OCI-M2 (cell line): ENCODE measurements around the gene SEMA4C.
"Not testable (repeated sequence)": the region's sequence is repeated elsewhere in the genome, so short reads cannot be mapped to it uniquely, and the experiment has no call there.

ENCODE experiments used
- DNase-seq: peaks from one replicate; lab custom pipeline; 2025; ENCODE audit not compliant: unreplicated experiment; lab: John Stamatoyannopoulos, UW

The SEMA4C gene

GRCh38 chr2:96867756-96868554 lies 1.9 kb downstream of the SEMA4C start:
- no peak for DNase-seq

GRCh38 chr2:96866986-96867755 lies 2.7 kb downstream of the SEMA4C start:
- DNase-seq = no peak

GRCh38 chr2:96866586-96866985 lies 3.3 kb downstream of the SEMA4C start:
- no peak for DNase-seq

GRCh38 chr2:96866149-96866548 lies 3.7 kb downstream of the SEMA4C start:
- DNase-seq = no peak

DNA sequence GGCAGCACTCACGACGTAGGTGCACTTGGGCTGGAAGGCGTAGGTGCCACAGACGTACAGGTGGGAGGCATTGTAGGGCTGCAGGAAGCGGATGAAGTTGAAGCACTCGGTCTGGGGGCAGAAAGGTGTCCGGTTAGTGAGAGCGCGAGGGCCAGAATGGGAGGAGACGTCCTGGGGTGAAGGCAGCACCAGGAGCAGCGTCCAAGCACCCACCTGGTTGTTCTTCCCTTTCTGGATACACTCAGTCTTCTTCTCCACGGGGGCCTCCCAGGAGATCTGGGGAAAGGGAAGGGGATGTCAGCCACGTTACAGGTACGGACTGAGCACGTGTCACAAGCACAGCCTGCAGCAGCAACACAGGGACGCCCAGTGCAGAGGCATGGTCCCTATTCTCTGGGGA lies 4.2 kb downstream of the SEMA4C start:
- DNase-seq = no peak

DNA sequence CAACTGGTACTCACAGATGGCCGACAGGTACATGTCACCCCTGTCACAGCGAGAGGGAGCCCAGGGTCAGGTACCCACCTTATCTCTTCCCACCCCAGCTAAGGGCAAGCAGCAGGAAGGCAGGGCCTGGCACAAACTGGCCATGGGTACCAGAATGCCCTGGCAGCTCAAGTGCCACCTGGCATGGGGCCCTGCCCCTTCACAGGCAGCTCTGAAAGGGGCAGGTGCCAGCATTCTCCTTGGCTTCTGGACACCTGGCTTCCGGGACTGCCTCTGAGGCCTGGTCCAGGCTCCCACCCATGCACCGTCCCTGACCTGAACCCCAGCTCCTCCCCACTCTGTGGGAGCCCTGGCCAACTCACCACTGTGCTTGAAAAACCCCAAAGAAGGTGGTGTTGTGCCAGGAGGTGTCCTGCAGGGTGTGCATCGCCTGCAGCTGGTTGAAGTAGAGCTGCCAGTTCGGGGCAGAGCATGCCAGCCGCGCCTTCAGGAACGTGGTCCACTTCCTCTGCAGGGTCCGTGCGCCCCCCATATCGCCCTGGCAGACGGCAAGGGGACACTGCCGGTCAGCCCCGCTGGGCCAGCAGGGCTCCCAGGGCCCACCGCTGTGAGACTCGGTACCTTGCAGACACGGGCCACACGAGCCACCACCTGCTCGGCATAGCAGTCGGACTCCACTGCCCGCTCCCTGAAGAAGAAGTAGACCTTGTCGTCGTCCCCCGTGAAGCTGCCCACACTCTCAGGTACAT lies 5.4 kb downstream of the SEMA4C start:
- no peak for DNase-seq

- DNase-seq = no peak
Observed at GRCh38 chr2:96863575-96864342, 6.1 kb downstream of the SEMA4C start.

DNA sequence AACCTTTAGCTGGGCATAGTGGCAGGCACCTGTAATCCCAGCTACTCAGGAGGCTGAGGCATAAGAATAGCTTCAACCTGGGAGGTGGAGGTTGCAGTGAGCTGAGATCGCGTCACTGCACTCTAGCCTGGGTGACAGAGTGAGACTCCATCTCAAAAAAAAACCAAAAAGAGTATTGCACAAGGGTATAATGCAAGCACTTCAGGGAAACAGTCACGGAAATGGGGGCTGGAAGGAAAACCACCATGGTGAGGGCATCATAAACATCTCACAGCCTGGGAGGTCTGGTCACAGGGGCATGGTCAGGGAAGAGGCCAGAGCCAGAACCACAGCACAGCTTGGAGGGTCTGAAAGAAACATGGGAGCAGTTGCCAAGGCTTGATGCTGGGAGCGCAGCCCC lies 6.8 kb downstream of the SEMA4C start:
- not testable (repeated sequence) for DNase-seq

- DNase-seq = no peak
Observed at GRCh38 chr2:96861074-96861473, 8.8 kb downstream of the SEMA4C start.

DNA sequence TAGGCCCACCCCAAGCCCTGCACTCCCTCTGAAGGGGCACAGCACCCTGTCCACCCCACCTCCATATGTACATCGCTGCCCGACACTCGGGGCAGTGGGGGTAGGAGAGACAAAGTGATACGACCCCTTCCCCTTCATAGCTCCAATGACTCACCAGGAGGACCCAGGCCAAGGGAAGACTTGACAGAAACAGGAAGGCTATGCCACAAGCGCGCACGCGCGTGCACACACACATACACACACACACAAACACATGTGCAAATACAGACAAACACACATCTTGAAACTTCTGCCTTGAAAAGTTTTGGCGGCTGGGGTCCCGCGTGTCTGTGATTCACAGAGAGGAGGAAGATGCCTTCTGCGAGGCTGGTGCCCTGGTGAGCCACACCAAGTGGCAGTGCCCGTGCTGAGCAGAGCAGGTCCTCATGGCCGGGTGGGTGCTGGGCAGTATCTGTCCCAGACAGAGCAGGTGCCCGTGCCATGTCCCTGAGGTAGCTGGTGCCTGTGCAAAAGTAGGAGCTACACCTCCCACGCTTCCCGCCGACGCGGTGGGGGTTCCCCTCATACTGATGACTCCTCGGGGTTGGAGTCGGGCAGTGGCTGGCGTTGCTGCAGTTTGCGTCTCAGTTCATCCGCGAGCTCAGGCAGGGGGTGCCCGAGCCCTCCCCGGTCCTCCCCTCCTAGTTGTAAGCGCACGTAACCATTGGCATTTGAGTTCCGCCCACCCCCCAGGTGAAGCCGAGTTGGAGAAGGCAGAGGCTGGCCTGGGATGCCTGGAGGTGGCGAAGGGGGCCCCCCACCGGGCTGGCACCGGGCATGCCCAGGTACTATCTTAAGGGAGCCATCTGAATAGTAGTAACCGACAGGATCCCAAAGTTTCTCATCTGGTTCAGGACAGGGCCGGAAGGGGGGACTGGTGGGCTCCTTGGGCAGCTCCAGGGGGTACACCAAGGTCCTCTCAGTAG lies 9.5 kb downstream of the SEMA4C start:
- no peak for DNase-seq

DNA sequence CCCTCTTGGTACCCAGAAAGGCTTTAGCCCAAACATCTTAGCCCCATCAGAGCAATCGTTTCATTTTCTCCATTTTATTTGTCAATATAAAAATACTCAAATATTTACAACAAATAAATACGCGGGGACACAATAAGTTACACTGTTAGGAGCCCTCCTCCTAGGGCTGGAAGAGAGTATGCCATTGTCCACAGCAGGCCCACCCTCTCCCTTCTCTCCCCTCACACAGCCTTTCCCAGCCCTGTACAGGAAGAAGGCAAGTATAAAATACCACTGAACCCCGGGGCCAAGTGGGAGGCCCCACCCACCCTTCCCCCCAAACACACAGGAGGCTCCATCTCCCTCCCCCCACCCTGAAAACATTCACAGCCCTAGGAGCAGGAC lies 10.2 kb downstream of the SEMA4C start:
- no peak for DNase-seq

GRCh38 chr2:96859099-96859649 lies 10.7 kb downstream of the SEMA4C start:
- DNase-seq = no peak

DNA sequence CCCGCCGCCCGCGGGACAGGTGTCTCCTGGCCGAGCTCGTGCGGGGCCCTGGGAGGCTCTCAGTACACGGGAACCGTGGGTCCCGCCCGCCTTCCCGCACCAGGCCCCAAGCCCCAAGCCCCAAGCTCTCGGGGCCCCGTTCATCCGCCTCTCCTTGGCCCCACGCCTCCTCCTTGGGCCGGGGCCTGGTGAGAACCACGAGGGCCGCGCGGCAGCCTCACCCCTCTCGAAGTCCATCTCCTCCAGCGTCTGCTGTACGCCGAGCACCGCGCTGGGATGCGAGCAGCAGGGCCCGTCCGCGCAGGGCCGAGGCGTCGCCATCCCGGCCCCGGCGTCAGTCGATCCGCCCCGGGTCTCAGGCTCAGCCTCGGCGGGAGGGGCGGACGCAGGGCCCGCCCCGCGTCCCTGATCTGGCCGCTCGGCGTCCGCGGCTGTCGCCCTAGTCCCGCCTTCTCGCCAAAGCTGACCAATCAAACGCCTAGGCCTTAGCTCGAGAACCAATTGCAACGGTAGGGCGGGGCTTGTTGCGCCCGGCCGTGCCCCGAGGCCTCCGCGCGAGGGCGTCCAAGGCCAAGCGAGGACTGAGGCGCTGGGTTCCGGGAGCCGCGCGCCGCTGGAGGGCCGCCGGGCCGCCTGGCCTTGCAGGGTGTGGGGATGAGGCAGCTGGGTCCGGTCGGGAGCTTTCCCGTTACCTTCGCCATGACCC lies 12.1 kb downstream of the SEMA4C start, which contains the start of gene ANKRD39:
Gene ANKRD39, minus strand, starts transcription at position 350 of the 706 bp plus-strand sequence. Its CDS starts 29 bp downstream, at position 321.
- DNase-seq = peak; percentile 63

GRCh38 chr2:96856776-96857666 lies 12.9 kb downstream of the SEMA4C start:
- no peak for DNase-seq

GRCh38 chr2:96853321-96853720 lies 16.6 kb downstream of the SEMA4C start:
- DNase-seq = no peak

- DNase-seq = no peak
Observed at GRCh38 chr2:96852667-96853066, 17.2 kb downstream of the SEMA4C start.

DNA sequence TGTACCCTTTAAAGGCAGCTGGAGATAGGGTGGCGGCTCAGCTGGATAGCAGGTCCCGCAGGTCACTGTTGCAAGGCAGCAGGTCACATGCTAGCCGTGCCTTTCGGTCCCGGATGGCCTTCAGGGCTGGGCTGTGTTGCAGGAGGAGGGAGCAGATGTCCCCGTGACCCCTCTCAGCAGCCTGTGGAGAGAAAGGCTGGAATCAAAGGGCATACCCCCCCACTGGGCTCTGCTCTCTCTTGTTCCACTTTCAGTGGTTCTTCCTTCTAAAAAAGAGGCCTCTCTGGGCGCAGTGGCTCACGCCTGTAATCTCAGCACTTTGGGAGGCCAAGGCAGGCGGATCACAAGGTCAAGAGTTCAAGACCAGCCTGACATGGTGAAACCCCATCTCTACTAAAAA lies 21.6 kb downstream of the SEMA4C start:
- no peak for DNase-seq

DNA sequence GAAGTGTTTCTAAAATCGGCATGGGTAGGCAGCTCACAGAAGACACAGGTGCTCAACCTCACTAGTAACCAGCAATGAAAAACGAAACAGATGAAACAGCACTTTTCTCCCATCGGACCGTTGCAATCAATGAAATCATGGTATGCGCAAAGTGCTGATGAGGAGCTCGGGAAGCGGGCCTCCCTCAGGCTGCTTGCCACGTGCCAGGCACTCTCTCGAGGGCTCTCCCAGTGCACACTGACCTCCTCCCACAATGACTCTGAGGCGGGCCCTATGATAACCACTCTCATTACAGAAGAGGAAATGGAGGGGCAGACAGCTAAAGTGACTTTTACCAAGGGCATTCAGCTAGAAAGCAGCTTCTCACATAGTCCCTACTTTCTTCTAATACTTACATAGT lies 22.3 kb downstream of the SEMA4C start:
- DNase-seq = no peak
